HG03571 (cell line): ENCODE data around the gene SUGP1.

ENCODE experiments used
- ATAC-seq: cut with Tn5 transposase; IDR thresholded peaks from one replicate; pipeline ENCODE4 v1.9.1; 2021; ENCODE audit not compliant: unreplicated experiment

Gene SUGP1

GRCh38 chr19:19342086-19343015 lies 22.0 kb upstream of the SUGP1 start:
- no peak for ATAC-seq

DNA sequence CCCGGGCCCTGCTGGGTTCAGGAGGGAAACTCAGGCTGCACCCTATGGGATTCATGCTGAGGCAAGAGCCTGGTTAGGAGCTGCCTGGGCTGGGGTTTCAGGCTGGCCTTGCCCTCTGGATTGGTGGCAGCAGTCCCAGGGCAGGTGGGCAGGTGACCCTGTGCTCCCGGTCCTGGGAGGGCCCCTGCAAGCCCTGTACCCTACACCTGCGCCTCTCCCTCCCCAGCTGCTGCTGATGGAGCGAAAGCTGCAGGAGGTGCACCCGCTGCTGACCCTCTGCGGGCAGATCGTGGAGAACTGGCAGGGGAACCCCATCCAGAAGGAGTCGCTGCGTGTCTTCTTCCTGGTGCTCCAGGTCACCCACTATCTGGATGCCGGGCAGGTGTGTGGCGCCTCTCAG lies 20.7 kb upstream of the SUGP1 start:
- ATAC-seq, result no peak

DNA sequence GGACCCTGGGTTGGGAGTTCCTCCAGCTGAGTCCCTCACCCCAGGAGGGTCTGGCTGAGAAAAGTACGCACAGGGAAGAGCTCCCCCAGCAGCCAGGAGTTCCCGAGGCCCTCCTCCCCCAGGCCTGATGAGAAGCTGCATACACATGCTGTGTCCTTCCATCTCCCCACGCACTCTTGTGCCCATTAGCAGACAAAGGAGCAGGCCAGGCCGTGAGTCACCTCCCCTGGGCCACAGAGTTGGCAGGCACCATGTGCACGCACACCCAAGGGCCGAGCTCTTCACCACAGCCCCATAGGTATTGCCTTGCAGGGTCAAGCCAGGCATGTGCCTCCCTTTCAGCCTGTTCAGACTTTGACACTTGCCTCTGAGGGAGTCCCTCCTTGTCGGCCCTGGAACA lies 17.8 kb upstream of the SUGP1 start:
- no peak for ATAC-seq

DNA sequence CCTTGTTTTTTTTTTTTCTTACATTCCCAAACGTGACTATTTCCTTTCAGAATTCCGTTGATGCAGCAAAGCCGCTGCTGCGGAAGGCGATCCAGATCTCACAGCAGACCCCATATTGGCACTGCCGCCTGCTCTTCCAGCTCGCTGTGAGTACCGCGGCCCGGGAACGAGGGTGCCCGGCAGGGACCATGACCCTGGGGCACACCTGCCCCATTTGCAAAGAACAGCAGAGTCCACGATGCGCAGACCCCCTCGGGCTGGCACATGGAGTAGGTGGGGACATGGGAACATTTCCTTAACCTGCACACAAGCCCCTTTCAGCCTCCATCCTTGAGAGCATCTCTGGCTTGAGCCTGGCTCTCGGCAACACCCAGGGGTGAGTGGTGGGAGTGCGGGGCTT lies 16.8 kb upstream of the SUGP1 start:
- no peak for ATAC-seq

- ATAC-seq, result no peak
These were observed 16.3 kb upstream of the SUGP1 start for GRCh38 chr19:19336597-19336996.

DNA sequence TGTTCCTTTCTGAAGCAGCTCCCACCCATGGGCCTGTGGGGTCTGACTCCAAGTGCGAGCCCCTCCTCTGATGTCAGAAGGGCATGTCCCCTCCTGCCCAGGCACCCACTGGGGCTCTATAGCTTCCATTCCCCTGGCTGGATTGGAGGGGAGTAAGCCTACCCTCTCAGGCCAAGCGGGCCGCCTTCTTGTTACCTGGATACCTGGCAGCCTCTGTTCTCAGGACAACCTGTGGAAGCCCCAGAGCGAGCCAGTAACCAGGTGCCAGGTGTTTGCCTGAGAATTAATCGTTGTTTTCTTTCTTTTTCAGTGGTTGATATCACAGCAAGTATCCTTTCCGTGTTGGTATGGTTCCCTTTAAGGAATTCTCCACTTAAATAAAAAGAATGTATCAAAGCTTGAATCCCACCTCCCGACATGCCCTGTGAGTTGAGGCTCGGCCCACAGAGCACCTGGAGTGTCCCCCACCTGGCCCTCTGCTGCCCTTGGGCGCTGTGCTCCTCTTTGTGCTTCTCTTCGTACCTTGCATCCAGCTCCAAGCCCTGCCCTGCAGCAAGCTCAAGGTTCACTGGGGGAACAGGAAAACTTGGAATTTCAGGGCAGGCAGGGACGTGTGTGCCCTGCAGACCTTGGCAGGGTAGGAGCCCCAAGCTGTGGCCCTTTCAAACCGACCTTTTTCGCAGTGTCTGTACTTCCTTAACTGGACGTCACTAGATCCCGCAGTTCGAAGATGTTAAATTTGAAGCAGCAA lies 15.3 kb upstream of the SUGP1 start:
- no peak for ATAC-seq

DNA sequence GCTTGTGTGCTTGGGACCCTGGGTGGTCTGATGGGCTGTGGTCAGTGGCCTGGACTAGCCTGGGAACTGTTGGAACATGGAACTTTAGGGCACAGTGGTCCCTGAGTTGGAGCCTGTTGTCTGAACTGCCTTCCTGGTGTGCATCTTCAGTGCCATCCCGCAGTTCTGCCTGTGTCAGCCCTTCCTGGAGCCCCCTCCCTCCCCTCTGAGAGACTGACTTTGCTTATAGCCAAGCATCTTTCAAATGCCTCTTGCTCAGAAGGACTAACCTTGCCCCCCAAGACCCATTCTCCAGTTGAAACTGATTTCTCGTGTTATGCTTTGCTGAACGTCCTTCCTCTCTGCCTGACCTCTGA lies 14.7 kb upstream of the SUGP1 start:
- no peak for ATAC-seq

DNA sequence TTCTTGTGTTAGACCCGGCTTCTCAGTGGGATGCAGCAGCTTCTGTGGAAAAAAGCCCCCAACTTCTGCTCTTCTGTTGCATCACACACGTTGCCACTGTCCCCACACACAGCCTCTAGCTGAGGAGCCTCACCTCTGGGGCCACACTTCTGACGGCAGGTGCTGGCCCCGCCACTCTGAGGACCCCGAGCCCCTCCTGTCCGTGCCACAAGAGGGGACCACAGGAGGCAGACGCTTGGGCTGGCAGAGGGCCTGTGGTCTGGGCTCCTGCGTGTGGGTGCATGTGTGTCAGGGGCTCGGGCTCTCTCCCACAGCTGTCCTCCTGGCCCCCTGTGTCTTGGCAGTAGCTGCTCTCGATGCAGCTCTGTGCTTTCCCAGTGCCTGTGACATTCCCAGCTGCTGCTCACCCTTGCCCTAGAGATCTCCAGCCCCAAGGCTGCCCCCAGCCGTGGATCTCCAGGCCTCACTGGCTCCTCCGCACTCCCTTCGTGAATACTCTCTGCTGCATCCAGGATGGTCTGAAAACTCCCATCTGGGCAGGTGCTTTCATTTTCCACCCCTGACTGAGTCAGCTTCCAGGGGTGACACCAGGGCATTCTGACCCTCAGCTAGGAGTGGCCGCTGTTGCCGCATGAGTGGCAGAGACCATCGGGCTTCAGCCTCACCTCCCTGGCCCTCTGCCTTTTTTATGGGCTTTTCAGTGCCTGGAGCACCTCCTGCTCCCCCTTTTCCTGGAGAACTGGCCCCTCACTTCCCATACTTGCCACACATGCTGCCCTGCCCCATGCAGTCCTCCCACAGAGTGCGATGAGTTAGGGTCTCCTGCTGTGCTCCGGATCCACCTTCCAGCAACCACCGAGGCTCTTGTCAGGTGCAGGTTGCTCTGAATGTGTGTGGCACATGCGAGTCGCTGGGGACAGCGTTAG lies 14.0 kb upstream of the SUGP1 start:
- no peak for ATAC-seq

- ATAC-seq, result no peak
These were observed 8.8 kb upstream of the SUGP1 start for GRCh38 chr19:19329126-19329525.

- ATAC-seq, result no peak
These were observed 7.4 kb upstream of the SUGP1 start for GRCh38 chr19:19327672-19328071.

GRCh38 chr19:19324059-19324770 lies 3.9 kb upstream of the SUGP1 start:
- no peak for ATAC-seq

DNA sequence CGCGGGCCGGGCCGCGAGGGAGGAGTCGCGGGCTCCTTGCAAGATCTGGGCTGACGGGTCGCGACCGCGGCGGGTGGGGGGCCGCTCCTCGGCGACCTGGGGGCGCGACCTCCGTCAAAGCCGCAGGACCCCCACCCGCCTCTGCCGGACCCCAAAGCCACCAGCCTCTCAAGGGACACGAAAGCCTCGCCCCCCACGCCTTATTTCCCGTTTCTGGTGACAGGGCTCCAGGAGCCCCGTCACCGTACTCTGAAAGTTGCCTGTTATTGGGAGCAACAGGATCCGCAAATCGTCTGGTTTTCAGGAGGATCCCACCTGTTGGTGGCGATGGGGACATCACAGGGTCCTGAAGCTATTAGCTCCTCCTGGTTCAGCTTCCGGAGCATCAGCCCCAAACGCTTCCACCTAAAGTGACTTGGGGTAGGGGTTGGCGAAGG lies 850 bp upstream of the SUGP1 start:
- ATAC-seq, result no peak

DNA sequence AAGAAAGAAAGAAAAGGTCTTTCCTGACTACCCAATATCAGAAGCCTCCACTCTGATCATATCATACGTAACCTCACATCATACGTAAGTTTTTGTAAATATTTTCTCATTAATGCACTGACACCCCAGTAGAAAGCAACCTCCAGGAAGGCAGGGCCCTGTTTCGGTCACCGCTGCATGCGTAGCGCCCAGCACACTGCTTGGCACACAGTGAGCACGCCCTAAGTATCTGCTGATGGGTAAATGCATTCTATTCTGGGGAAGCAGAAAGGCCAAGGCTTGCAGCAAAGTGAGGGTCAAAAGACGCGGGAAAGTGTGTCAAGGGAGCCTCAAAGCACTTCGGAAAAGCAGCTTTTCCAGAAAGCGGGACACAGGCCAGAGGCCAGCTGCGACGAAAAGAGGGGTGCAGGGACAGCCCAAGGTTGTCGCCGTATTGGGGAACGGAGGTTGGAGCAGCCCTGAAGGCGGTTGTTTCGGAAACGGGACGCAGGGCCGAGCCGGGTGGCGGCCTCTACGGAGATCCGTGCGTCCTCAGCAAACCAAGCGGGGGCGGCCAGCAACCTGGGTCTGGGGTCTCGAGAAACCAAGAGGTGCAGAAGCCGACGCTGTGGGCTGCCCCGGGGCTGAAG lies 463 bp downstream of the SUGP1 start:
- ATAC-seq, result no peak

DNA sequence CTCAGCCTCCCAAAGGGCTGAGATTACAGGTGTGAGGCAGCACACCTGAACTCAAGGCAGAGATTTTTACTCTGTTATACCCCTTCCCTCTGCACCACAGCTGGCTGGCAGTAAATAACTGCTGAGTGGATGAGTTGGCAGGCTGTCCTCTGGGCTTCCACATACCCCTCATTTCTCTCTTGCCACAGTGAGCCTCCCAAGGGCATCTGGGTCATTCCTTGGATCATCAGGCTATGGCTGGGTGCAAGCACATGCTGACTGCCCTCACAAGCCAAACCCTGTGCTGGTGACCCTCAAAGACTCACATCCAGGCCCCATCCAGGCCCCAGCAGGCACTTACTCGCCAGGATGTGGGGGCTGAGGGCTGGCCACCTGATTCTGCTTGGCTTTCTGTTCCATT lies 4.2 kb downstream of the SUGP1 start:
- no peak for ATAC-seq

DNA sequence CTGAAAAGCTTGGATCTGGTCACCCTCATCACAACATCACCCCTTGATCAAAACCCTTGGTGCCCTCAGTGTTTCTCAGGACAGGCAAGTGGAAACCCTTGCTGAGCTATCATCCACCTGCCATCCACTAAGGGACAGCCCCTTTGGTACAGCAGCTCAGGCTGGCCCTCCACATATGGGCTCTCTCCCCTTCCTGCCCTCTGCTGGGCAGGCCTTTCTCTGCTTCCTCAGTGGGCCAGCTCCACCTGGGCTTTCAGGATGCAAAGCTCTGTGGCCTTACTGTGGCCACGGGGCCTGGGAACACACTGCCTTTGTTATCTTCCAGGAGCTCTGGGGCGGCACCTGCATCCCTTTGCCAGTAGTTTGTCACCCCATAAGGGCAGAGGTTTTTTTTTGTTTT lies 4.9 kb downstream of the SUGP1 start:
- no peak for ATAC-seq

- no peak for ATAC-seq
These were observed 11.9 kb downstream of the SUGP1 start for GRCh38 chr19:19308373-19308772.

GRCh38 chr19:19306191-19306590 lies 14.1 kb downstream of the SUGP1 start:
- ATAC-seq, result no peak

DNA sequence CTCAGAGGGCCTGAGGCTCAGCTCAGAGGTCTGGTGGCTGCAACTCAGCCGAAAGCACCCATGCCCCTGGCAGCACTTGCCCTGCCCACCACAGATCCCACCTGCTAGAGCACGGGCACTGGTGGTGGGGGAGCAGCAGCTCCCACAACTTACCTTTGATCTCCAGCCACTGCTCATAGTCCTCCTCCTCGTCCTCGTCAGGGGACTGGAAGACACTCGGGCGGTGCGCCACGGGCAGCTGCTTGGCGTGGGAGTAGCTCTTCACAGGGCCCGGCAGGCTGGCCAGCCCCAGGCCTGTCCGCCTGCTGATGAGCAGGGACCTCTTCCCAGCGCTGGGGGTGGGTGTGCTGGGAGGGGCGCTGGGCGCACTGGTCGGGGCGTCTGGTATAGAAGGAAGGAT lies 14.6 kb downstream of the SUGP1 start:
- no peak for ATAC-seq

DNA sequence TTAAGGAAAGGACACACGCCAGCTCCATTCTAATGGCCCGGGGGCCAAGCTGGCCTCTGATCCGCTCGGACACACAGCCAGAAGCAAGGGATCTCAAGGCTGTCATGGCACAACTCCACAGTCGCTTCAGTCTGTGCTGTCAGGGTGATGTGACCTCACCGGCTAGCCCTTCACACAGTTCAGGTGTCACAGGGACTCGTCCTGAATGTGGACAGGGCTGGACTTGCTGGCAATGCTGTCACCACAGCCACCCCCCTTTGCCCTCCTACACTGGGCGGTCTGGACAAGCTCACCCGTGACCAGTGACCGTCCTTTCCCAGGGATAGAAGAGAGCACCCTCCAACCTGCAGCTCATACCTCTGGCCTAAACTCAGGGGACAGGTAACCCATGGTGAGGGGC lies 15.2 kb downstream of the SUGP1 start:
- no peak for ATAC-seq
